ENCODE data around the gene TARS3.

GRCh38 chr15:101684384-101684783 is 39.9 kb downstream of the TARS3 start:
- TF ChIP-seq CTCF (IDR thresholded peaks at IDR 0.05), result no peak
- TF ChIP-seq POLR2A (IDR thresholded peaks at IDR 0.05), result no peak

Data from Peyer's patch (tissue), 4 donors.